HG03378 (cell line): ENCODE results near the gene KCNN2.

Source experiments
- ATAC-seq: cut with Tn5 transposase; IDR thresholded peaks from one replicate; pipeline ENCODE4 v1.9.1; 2021; ENCODE audit warnings: mild to moderate bottlenecking, moderate library complexity; ENCODE audit not compliant: unreplicated experiment

The KCNN2 gene

GRCh38 chr5:114477816-114478334 lies 116.0 kb downstream of the KCNN2 start:
- no peak for ATAC-seq

- no peak for ATAC-seq
Measured at GRCh38 chr5:114500756-114501155, 138.9 kb downstream of the KCNN2 start.

DNA sequence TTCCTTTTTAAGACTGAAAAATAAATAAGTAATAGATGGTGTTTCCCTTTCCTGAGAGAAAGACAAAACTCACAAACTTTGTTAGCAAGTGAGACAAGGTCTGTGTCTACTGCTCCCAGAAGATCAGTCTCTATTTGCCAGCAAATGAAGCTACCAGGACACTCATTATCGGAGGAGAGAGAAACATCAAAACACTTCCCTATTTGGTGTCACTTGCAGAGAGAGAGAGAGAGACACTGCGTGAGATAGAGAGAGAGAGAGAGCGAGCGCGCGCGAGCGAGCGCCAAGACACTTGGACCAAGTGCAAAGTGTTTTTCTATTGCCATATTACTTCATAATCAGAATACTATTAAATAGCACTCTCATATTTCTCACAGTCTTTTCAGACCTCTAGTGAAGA lies 142.7 kb downstream of the KCNN2 start:
- ATAC-seq = no peak

DNA sequence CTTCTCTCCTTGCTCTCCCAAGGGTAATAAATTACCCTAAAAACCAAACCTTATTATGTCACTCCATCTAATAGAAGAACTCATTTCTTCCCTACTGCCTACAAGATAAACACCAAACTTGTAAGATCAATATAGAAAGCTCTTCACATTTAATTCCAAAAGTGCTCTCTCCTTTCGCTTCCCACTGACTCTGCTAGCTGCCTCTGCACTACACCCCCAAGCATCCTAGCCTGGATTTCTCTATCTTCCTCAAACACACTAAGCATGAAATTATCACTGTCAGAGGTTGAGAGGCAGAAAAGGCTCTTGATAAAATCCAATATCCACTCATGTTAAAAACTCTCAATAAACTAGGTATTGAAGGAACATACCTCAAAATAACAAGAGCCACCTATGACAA lies 162.4 kb downstream of the KCNN2 start:
- no peak for ATAC-seq

DNA sequence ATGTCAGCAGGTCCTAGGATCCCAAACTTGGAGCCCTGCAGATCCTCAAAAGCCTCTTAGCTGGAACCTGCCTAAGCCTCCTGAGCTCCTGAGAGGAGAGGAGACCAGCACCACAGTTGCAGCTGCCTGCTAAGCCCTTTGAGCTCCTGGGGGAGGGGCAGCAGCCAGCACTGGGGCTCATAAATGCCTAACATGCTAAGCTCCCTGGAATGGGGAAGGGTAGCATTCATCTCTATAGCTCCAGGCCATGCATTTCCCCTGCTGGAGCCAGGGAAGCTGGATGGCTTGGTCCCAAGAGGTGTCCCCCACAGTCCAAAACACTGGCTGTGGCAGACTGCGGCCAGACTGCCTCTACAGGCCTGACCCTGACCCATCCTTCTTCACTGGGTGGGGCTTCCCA lies 182.7 kb downstream of the KCNN2 start:
- no peak for ATAC-seq
